ENCODE results near the gene UBE2I.

DNA sequence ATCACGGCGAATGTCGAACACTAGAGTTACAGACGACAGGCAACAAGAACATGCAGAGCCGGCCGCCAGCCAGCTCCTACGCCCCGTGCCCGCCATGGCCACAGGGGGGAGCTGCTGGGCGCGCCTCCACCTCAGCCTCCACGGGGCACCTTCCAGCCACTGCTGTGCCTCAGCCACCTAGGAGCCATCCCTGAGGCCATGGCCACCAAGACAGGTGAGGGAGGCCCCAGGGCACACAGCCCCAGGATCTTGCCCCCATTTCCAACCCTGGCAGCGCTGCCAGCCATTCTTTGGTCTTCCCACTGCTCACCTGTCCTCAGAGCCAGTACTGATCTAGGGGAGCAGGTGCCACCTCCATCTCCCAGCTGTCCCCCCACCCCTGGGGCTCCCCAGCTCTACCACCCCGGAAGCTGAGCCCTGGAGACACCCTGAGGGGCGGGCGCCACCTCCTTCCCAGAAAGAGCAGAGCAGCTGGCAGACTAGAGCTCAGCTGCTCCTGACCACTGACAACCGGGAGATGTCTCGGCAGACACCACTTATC, 54.1 kb downstream of the UBE2I start:
- TF ChIP-seq FOXA1 (IDR thresholded peaks at IDR 0.05) (no peak), TAF1 (conservative IDR thresholded peaks at IDR 0.05) (no peak), GABPA (IDR thresholded peaks at IDR 0.05 in 1 of 2, conservative IDR thresholded peaks at IDR 0.05 in 1 of 2) (no peak), YY1 (IDR thresholded peaks at IDR 0.05) (no peak), SP1 (IDR thresholded peaks at IDR 0.05) (no peak), JUND (IDR thresholded peaks at IDR 0.05) (no peak)
- TF ChIP-seq, protein P1, sequence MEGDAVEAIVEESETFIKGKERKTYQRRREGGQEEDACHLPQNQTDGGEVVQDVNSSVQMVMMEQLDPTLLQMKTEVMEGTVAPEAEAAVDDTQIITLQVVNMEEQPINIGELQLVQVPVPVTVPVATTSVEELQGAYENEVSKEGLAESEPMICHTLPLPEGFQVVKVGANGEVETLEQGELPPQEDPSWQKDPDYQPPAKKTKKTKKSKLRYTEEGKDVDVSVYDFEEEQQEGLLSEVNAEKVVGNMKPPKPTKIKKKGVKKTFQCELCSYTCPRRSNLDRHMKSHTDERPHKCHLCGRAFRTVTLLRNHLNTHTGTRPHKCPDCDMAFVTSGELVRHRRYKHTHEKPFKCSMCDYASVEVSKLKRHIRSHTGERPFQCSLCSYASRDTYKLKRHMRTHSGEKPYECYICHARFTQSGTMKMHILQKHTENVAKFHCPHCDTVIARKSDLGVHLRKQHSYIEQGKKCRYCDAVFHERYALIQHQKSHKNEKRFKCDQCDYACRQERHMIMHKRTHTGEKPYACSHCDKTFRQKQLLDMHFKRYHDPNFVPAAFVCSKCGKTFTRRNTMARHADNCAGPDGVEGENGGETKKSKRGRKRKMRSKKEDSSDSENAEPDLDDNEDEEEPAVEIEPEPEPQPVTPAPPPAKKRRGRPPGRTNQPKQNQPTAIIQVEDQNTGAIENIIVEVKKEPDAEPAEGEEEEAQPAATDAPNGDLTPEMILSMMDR (IDR thresholded peaks at IDR 0.05; ENCODE audit: low read depth, low read length, missing input control), result peak; percentile 71
- TF ChIP-seq, protein P2, sequence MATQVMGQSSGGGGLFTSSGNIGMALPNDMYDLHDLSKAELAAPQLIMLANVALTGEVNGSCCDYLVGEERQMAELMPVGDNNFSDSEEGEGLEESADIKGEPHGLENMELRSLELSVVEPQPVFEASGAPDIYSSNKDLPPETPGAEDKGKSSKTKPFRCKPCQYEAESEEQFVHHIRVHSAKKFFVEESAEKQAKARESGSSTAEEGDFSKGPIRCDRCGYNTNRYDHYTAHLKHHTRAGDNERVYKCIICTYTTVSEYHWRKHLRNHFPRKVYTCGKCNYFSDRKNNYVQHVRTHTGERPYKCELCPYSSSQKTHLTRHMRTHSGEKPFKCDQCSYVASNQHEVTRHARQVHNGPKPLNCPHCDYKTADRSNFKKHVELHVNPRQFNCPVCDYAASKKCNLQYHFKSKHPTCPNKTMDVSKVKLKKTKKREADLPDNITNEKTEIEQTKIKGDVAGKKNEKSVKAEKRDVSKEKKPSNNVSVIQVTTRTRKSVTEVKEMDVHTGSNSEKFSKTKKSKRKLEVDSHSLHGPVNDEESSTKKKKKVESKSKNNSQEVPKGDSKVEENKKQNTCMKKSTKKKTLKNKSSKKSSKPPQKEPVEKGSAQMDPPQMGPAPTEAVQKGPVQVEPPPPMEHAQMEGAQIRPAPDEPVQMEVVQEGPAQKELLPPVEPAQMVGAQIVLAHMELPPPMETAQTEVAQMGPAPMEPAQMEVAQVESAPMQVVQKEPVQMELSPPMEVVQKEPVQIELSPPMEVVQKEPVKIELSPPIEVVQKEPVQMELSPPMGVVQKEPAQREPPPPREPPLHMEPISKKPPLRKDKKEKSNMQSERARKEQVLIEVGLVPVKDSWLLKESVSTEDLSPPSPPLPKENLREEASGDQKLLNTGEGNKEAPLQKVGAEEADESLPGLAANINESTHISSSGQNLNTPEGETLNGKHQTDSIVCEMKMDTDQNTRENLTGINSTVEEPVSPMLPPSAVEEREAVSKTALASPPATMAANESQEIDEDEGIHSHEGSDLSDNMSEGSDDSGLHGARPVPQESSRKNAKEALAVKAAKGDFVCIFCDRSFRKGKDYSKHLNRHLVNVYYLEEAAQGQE (IDR thresholded peaks at IDR 0.05), result no peak
- TF ChIP-seq, protein P3, sequence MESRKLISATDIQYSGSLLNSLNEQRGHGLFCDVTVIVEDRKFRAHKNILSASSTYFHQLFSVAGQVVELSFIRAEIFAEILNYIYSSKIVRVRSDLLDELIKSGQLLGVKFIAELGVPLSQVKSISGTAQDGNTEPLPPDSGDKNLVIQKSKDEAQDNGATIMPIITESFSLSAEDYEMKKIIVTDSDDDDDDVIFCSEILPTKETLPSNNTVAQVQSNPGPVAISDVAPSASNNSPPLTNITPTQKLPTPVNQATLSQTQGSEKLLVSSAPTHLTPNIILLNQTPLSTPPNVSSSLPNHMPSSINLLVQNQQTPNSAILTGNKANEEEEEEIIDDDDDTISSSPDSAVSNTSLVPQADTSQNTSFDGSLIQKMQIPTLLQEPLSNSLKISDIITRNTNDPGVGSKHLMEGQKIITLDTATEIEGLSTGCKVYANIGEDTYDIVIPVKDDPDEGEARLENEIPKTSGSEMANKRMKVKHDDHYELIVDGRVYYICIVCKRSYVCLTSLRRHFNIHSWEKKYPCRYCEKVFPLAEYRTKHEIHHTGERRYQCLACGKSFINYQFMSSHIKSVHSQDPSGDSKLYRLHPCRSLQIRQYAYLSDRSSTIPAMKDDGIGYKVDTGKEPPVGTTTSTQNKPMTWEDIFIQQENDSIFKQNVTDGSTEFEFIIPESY (IDR thresholded peaks at IDR 0.05), result no peak
